ENCODE measurements around the gene MPDZ.

DNA sequence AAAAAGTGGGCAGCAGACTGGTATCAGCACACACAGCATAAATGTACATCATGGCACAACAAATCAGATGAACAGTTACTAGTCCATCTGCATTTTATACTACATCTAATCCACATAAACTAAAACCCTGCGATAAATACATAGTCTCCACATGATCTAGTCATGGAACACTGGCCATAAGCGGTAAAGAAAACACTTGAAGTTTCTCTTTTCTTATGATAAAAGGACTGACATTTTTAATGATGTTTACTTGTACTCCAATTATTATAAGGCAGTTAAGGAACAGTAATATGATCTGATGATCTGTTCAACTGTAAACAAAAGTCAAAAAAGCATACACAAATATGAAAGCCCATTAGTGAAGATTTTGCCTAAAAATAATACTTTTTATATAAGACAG is 112.5 kb downstream of the MPDZ start:
- TF ChIP-seq CTCF (IDR thresholded peaks at IDR 0.05) (no peak), POLR2A (IDR thresholded peaks at IDR 0.05) (no peak), EP300 (IDR thresholded peaks at IDR 0.05) (no peak)
